Measurements from ENCODE around the gene EPAS1. TPM values are rescaled to one million over a fixed set of nuclear protein-coding genes. Genes with fewer than 3 reads are reported as not detected.

The EPAS1 gene
- total RNA-seq, 1 experiment from 2014 or later, result 50.5 TPM

DNA sequence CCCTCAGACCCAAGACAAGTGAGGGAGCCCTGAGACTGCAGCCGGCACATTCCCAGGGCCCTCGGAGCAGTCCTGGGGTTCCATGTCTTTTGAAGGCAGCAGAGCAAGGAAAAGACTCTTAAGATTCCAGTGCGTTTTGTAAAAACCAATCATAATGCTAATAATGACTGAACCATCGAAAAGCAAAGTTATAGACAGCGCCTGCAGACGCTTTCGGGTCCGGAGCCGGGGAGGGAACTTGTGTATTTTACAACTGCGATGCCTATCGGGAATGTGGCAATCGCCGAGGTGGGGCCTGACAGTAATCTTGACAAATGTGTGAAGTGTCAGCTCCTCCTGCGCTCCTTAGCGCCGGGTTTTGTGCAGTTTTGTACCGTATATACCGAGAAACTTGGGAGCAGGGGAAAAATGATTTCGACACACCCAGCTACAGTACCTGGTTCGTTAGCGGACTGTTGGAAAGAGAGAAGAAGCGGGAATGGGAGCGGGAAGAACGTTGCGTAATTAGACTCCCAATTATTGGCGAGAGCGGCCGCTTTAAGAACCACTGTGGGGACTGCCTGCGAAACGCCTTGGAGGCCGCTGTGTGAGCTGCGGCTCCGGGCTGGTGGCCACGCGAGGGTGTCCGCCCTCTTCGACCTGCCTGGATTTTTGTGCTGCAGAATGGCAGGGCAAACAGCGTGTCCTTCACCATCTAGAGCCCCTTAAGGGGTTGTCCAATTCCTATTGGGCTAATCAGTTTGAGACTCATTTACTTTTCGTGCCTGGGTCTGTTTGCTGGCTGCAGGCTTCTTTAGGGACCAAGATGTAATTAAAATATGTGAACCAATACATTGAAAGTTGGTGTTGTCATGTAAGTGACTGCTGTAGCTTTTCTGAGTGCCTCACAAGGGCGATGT is 2.4 kb downstream of the EPAS1 start:
- peak; percentile 53 for DNase-seq (ENCODE audit: extremely low read depth, low read depth)

DNA sequence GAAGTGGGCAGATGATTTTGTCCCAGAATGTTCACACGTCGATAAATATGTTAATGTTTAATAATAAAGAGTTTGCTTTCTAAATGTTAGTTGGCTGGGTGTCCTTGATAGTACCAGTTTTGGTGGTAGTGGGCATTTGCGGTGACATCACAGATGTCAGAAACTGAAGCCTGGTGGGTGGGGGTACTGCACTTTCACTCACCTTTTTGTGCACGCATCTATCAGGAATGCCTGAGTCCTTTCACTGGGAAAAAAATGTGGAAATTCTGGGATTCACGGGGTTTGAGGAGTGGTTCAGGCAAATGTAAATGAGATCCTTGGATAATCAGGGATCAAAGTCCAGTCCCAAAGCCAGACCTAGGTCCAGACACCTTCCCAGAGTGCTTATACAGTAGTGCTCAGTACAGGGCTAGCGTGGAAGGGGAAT is 3.2 kb downstream of the EPAS1 start:
- DNase-seq (ENCODE audit: extremely low read depth, low read depth), result no peak

DNA sequence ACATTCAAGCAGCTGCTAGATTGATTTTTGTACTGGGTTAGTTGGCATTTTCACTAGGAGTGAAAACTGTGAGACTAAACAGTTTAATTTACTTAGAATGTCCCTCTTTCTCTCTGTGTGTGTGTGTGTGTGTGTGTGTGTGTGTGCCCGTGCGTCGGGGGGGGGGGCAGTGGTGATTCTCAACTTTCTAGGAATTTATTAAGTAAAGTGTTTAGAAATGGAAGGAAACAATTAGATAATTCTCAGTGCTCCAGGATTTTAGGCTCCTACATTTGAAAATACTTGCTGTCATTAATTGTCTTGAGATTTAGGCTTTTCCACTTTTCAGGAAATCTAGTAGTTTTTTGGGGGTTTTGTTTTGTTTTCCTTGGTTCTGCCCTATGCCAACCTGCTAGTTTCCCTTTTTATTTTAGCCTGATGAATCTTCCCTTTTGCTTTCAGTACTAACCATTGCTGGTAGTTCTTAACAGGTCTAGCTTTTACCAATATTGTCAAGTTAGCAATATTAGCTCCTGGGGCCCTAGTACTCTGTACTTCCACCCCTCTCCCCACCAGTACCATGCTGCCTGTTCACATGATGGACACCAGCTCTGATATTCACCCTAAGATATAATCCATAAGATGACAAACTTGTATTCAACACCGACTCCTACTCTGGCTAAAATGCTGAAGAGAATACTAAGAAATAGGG is 4.9 kb downstream of the EPAS1 start:
- DNase-seq (ENCODE audit: extremely low read depth, low read depth), result no peak

DNA sequence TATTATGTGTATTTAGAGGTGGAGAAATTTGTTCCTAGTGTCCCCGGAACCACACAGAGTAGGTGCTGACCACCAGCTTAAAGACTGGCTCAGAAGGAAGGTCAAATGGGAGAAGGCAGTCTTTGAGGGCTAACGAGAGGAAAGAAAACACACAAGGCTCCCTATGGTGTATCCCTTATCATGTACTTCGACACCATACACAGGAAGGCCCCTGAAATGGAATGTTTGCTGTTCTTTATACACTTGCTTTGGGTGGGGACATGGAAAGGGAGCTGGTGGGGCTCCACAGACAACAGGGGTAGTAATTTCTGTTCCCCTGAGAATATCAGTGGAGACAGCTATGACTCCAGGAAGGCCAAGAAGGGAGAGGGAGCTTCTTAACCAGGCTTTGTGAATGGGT is 6.0 kb downstream of the EPAS1 start:
- no peak for DNase-seq (ENCODE audit: extremely low read depth, low read depth)

DNA sequence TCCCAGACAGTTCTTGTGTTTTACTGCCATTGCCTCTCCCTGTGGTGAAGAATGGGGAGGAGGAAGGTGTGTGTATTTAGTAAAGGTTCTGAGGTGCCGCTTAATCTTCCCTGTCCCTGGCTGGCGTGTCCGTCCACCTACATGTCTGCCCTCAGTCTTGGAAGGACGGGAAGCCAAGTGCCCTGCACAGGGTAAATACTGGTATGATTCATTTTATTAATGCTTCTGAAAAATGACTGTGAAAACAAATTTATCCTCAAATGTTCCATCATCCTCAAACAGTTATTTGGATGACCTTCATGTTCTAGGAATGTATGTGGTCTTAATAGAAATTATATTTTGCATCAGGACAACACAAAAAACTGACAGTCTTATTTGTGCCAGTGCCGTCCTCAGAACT is 6.6 kb downstream of the EPAS1 start:
- no peak for DNase-seq (ENCODE audit: extremely low read depth, low read depth)

DNA sequence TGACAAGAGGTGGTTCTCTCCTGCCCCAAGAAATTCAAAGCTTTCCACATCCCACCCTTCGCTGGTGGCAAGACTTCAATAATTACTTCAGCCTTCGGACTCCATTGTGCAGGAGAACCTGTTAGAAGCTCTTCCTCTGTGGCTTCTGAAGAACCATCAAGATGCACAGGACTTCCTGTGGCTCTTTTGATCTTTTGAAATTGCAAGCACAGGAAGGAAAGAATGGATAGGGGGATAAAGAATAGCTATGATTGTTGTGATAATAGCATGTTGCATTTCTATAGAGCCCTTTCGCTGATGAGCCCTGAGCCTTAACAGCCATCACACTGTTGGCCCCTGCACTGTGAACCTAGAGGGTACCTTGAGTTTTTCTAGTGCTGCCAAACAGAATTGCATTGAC is 7.4 kb downstream of the EPAS1 start:
- no peak for DNase-seq (ENCODE audit: extremely low read depth, low read depth)

DNA sequence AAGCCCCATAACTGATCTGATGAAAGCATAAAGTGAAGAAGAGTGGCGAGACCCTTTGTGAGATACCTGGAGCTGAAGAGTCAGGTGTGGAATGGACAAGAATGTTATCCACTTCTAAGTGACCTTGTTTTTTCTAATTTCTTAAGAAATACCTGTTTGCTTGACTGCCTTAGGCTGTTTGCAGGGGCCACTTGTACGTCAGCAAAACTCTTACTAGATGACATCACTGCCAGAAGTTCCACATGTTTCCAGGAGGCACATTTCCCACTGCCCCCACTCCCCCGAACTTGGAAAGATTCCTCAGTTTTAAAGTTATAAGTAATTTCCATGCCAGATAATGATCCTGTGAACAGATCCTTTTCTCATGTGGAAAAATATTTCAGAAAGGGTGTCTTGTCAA is 8.0 kb downstream of the EPAS1 start:
- no peak for DNase-seq (ENCODE audit: extremely low read depth, low read depth)

DNA sequence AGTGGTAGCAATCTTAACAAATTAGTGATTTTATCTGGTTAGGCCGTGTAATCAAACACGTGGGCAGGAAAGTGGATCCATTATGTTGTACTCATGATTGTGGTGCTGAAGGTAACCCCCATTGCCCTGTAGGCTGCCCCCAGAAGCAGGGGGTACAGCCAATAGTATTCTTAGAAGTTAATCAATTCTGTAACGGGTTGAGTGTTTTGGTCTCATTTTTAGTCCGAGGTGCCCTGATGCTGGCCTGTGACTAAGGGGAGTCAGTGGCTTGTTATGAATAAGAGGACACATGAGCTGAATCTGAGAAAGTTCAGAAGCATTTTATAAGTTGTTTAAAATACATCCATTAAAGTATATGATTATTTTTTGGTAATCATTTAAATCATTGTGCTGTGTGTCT is 8.6 kb downstream of the EPAS1 start:
- no peak for DNase-seq (ENCODE audit: extremely low read depth, low read depth)

DNA sequence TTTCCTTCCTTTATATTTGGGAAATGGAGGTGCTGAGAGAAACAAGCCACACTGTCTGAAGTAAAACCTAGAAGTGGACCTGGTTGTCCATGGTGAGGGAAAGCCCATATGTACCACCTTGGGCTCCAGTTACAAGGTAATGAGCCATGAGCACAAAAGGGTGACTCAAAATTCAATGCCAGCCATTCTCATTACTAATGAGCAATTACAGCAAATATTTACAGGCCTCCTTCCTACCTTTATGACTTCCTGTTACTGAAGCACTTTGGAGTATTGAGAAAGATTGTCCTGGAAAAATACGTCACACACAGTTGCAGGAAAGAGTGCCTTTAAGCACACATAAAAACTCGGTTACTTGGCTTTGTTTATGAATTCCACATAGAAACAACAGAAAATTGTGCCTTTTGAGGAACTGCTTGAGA is 9.1 kb downstream of the EPAS1 start:
- DNase-seq (ENCODE audit: extremely low read depth, low read depth), result no peak

DNA sequence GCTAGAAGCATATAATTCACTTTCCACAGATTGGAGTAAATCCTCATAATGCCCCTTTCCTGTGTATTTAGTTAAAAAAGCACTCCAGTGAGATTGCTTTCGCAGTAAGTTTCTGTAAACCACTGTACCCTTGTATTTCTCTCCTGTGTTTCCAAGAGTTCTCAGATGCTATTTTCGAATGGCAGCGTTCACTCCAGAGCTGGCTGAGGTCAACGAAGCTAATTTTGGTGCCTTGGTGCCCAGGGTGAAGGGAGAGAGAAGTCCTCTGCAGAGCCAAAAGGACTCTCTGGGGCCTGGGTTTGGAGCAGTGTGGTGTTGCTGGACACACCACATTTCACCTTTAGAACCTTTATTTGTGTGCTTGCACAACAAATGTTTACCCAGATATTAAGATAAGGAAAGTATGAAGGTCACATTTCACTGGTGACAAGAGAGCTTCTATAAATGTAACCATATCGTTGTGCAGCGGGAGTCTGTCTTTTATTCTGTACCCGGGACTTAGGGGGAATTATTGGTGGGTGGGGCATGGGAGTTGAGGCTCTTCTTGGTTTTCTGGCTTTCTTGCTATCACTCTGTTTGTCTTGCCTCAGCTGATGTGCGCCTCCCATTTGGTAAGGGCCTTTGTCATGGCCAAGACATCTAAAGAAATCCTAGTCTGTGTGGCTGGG is 9.9 kb downstream of the EPAS1 start:
- no peak for DNase-seq (ENCODE audit: extremely low read depth, low read depth)

DNA sequence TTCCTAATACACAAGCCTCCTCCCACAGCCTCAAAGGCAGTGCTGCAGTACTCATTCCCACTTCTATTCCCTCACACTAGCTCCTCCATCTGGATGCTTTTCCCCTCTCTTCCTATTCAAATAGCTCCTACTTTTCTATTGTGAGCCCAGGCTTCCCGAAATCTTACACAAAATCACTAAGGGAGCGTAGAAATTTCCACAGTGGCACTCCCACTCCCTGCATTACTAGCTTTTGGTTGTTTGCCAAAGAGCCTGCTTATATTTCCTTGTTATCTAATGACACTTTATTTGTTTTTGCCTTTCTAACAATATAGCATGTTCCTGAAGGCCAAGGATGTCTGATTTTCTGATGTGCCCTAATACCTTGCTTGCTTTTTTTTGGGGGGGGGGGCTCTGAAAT is 10.9 kb downstream of the EPAS1 start:
- DNase-seq (ENCODE audit: extremely low read depth, low read depth), result no peak

DNA sequence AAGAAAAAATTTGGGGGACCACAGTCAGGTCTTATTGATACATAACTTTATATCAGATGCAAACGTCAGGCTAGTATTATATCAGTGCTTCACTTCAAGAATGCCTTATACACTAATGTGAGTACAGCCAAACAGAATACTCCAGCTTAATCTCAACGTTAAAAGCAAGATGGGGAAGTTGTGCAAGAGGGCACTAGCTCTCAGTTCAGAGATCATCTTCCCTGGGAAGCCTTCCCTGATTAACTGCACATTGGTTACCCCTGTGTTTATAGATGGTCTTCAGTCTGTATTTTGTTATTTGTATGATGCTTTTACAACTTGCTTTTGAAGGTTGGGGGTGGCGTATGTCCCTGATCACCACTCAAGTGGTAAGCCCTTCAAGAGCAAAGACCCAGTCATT is 11.4 kb downstream of the EPAS1 start:
- no peak for DNase-seq (ENCODE audit: extremely low read depth, low read depth)

DNA sequence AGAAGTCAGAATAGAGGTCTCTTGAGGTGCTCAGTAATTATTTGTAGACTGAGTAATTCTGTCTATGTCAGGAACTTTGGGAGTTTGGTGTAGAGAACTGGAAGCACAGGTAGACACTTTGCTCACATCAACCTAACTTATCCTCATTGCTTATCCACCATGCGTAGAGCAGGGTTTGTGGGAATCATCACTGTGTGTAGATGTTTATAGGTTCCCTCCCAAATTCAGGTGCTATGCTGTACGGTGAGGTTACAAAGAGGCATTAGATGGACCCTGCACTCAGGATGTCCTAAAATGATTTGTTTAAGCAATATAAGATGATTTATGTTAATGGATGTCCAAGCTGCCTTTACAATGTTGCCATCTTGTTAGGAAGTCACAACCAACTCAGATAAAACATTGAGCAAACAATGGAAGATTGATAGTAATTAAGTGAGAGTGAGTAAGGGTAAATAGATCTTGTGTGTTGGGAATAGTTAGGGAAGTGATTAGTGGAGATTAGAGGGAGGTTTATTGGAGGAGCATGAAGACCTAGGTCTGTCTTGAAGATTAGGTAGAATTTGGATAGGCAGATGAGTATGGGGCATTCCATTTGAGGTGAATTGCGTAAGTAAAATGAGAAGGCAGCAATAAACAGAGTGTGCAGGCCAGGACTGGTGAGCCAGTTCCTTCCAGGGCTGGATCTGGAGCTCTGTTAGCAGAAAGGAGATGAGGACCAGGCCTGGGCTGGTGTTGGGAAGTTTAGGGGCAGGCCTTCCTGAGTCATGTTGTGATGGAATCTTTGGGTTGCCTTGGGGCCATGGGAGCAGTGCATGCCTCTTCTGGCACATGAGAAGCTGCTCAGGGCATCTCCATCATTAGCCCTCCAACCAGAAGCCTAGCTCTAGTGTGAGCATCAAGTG is 12.1 kb downstream of the EPAS1 start:
- DNase-seq (ENCODE audit: extremely low read depth, low read depth), result no peak

DNA sequence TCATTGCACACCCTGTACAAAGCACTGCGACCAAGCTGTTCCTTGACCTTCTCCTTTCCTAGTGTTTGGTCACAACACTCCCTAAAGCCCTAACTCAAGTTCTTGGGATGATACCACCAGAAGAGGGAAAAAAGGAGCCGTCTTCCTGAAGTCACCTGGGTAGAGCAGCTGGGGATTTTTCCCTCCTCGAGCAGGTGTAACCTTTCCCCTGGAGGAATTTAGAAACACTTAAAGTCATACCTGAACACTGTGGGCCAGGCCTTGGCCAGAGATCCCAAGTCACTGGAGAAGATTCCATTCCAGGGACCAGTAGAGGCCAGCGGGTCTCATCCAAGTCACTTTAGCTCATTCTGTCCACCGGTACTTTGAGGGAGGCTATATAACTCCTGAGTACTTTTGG is 13.2 kb downstream of the EPAS1 start:
- DNase-seq (ENCODE audit: extremely low read depth, low read depth), result no peak

DNA sequence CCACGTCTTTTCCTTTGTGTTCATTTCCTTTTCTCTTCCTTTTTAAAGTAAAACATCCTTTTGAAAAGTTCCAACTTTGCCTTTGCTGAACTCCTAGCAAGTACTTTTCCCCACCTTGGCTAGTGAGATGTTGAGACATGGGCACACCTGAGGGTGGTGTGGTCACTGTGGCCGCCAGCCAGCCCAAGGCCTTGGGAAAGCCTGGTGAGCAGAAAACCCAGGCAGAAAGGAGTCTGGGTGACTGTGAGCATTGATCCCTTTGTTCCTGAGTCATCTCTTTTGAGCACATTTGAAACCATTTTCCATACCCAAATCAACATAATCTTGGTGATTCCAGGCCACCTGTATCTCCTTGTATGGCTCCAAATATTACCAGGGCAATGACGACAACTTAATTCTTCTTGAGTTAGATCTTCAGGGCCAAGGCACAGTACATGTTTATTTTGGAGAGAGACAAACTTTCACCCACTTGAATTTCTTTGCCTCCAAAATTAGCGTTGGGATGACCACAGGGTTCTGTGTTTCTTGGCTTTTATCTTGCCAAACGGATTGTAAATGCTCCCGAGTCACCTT is 14.5 kb downstream of the EPAS1 start:
- DNase-seq (ENCODE audit: extremely low read depth, low read depth), result no peak

DNA sequence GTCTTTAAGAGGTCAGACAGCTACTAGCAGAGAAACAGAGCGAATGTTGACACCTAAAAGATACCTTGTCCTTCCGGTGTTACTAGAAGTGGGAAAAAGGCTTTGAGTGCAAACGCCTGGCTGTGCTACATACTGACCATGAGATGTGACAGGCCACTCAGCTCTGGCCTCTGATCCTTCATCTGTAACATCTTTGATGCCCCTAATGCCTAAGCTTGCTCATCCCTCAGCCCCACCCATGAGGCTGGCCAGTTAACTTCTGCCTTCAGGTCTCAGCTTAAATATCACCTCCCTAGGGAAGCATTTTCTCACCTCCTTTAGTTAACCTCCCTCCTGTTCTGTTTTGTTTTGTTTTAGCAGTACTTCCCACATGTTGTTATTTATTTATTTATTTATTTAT is 15.9 kb downstream of the EPAS1 start:
- DNase-seq (ENCODE audit: extremely low read depth, low read depth), result no peak

DNA sequence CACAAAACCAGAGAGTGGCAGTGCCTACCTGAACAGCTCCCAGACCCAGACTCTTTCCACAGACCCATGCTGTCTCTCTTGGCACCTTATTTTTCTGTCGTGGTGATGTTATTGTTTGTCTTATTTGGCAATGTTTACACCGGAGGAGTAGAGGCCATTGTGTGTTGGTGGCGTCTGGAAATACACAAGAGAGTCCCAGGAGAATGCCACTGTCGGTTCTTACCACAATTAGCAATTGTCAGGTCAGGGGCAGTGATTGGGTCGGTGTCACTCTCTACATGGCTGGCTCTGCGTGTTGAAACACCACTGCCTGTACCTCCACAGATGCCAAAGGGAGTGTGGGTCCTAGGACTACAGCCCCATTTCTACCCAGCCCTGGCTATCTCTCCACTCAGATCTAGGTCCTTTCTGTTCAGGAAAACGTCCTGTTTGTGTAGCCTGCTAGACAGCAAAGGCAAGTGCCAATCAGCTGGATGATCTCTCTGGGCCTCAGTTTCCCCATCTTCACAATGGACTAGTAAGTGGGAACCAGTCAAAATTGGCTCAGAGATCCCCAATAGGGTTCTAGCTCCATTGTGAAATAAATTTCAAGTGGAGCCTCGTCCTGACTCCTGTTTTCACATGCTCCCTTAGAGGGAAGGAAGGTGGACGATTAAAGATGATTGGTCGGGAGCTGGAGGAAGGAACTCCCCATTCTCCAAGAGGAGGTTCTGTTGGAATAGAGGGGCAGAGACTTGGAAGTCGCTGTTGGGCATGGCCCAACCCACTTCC is 17.0 kb downstream of the EPAS1 start:
- no peak for DNase-seq (ENCODE audit: extremely low read depth, low read depth)

DNA sequence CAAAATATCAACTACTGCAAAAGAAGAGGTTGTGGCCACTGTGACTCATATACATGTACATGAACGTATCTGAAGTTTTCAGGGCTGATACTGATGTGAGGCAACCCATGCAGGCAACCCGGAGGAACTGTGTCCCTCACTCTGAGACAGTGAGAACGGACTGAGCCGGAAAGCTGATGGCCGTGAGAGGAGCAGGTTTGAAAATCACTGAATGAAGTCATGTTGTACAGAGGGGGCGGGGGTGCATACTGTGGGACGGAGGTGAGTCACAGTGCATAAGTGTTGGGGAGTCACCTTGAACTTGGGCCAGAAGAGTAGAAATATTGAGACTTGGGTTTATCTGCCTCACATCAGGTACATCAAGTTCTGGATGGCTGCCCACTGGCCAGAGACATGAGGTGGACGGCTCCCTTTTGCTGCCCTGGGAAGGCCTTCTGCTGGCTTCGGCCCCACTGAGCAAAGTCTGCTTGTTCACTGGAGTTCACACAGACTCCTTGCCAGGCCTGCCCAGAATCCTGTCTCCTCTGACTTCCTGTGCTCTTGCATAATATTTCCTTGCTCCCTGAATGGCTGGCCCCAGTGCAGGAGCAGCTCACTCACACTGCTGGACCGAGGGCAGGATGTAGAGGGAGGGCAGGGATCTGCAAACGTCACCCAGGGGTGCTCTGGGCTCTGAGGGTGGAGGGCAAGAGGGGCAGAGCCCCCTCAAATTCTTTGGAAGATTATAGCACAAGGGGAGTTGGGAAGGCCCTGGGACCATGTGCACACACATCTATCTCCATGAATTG is 18.1 kb downstream of the EPAS1 start:
- DNase-seq (ENCODE audit: extremely low read depth, low read depth), result peak; percentile 90

DNA sequence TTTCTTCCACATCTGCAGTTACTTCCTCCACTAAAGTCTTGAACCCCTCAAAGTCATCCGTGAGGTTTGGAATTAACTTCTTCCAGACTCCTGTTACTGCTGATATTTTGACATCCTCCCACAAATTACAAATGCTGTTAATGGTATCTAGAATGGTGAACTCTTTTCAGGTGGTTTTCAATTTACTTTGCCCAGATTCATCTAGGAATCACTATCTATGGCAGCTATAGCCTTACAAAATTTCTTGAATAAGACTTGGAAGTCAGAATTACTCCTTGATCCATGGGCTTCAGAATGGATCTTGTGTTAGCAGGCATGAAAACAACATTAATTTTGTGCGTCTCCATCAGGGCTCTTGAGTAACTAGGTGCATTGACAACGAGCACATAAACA is 19.9 kb downstream of the EPAS1 start:
- DNase-seq (ENCODE audit: extremely low read depth, low read depth), result no peak
